HG02759 (cell line): Measurements from ENCODE around the gene MYO16.

Source experiments
- ATAC-seq: cut with Tn5 transposase; IDR thresholded peaks from one replicate; pipeline ENCODE4 v1.9.1; 2021; ENCODE audit warnings: mild to moderate bottlenecking, moderate library complexity; ENCODE audit not compliant: unreplicated experiment

MYO16 gene

DNA sequence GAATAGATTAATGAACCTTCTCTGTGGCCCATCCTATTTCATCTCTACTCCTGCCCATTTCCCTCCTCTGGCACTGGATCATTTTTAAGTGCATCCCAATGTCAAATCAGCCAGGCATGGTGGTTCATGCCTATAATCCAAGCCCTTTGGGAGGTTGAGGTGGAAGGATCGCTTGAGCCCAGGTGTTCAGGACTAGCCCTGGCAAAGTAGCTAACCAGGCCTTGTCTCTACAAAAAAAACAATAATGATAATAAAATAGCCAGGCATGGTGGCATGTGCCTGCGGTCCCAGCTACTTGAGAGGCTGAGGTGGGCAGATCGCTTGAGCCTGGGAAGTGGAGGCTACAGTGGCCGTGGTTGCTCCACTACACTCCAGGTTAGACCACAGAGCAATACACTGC lies 517.0 kb downstream of the MYO16 start:
- no peak for ATAC-seq

DNA sequence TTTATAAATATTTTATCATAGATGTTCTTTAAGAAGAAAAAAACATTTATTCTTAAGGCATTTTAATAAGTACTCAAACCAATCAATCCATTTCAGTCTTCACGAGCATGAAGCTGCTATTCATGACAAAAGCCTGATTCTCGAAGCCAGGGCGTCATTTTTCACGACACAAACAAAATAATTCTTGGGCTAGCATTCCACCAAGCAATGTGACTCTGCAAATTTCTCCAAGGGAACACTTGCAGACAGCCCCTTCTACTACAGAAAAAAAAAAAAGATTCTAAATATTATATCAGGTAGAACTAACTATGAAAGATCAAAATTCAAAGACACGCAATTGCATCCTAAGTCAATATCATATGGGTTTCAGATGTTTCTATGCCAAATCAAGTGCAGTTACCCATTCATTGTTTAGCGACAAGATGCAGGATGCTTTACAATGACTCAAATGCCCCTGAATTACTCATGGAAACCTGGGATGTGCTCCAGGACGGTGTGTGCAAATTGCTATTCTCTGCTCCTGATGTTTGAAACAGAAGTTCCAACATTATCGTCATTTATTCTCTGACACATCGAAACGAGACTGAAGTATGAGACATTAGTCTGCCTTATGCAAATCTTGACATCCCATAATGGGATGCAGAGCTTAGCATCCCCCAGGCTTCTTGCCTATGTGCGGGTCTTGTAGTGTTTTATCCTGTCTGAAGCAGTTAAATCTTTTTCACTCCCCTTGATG lies 517.7 kb downstream of the MYO16 start:
- no peak for ATAC-seq

DNA sequence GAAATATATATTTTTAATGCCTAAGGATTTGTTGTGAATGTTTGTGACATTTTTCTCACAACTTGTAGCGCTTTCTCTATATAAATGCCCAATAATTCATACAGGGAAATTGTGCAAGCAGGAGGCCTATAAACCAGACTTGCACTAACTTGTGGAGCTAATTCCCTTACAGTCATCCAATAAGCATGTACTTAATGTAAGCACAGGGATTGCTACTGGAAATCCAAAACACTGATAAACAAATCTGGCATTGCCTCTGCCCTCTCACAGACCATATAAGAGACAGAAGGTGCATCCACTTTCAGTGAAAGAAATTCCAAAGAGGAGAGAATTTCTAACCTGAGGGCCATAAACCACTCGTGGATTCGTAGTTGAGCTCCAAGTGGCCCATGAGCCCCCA lies 518.8 kb downstream of the MYO16 start:
- ATAC-seq, result no peak

DNA sequence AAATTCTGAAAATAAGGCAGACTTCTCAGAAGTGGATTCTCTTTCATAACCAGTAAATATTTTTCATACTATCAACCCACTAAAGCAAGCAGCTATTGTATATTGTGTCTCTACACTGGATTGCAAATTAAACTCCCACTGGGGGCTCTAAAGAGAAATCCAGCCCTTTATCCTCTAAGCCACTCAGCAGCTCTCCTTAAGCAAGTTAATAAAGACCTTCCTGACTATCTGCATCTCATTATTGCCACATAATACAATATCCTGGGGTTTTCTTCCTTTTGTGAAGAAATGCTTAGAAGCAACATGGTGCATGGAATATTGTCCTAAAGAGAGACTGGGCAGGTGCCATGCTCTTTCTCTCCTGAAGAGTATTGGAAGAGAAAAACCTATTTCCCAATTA lies 521.3 kb downstream of the MYO16 start:
- no peak for ATAC-seq

DNA sequence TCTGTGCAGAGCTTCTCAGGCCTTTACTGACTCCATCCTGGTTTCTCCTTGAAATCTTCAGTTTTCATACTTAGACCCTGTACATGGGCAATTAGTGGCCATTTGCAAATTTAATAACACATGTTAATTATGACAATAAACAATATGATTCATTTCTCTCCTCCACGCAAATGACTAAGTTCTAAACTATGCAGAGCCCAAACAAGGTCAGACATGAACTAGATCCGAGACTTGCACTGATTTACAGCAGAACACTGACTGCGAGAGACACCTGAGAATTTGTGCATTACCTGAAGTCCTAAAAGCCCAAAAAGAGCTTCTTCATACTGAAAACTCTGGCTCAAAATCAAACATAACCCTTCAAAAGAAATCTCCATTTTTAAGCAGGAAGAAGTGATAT lies 521.8 kb downstream of the MYO16 start:
- no peak for ATAC-seq

DNA sequence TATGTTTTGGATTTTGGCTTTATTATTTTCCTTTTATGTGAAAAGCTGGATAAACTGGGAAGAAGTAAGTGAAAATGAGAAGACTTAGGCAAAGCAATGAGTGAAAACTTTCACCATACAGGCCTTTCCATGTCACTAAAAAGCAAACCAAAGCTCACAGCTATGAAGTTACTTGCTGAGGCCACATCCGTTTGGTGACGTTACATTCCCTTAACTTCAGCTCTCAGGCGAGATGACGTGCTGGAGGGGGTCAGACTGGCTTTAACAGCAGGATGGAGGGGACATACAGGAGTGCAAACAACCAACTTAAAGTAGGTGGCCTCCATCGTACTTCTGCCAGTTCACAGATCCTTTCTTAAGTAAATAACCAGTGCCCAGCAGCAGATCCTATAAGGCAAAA lies 522.3 kb downstream of the MYO16 start:
- no peak for ATAC-seq

DNA sequence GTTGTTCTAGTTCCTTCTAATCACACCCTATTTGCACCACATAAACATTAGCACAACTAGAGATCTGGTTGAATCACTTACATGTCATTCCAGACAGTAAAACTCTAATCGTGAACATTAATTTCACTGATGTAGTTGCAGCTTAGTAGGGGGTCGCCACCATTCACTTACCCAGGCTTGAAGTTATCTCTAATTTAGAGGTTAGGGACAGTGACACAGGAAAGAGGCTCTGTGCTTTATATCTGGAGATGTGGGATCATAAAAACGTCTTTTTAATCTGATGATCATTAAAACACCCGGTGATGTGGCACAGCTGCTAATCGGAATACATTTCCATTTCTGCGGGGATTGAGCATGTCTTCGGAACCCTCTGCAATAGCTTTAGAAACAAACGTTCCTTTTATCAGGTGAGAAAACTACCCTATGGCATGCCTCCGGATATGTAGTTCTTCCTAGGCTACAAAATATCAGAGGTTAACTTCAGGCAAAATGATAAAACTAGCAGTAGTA lies 523.0 kb downstream of the MYO16 start:
- ATAC-seq, result no peak

DNA sequence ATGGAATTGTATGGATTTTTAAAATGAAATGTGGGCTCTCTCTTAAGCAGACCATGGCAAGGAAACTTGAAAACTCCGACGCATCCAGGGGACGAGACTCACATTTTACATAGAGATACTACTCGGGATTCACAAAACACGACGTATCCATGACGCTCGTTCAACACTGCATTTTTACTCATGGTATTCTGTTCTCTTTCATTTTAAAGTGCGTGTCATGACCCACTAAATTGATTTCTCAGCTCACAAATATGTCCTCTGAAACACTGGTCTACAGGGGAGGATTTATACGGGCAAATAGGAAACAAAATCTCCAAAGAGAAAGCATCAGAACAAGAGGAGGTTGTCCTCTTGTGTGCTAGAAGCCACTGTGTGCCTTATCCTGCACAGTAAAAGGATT lies 523.5 kb downstream of the MYO16 start:
- no peak for ATAC-seq

DNA sequence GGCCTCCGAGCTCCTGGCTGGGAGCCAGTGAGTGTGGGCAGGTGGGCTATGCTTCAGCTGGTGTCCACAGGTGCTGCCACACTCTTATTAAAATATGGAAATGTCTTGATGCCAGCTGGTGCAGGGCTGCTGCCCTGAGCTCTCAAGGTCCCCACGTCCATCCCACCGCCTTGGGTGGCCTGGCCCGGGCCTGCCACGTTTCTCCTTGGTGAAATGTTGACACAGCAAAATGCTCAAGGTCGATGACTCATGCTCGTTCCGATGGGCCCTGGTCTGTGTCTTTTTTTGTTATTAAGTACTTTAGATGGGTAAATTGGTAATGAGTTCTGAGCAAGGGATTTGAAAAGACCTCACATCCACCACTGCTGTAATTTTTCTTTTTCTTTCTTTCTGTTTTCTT lies 524.7 kb downstream of the MYO16 start:
- no peak for ATAC-seq

DNA sequence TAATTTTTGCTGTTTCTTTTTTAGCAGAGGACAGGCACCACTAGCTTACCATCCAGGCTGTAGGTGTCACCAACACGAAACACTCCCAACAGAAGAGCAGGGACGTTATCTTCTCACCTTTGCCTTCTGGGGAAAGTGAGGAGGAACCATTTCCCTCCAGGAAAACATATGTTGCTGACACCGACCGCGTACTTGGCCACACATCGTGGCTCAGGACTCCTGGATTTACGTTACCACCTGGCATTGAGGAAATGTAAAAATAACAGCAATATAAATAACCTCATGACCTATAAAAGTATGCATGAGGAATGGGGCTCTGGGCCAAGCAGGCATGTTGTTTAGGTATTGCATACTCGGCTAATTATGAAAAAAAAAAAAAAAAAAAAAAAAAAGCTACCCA lies 525.1 kb downstream of the MYO16 start:
- no peak for ATAC-seq

DNA sequence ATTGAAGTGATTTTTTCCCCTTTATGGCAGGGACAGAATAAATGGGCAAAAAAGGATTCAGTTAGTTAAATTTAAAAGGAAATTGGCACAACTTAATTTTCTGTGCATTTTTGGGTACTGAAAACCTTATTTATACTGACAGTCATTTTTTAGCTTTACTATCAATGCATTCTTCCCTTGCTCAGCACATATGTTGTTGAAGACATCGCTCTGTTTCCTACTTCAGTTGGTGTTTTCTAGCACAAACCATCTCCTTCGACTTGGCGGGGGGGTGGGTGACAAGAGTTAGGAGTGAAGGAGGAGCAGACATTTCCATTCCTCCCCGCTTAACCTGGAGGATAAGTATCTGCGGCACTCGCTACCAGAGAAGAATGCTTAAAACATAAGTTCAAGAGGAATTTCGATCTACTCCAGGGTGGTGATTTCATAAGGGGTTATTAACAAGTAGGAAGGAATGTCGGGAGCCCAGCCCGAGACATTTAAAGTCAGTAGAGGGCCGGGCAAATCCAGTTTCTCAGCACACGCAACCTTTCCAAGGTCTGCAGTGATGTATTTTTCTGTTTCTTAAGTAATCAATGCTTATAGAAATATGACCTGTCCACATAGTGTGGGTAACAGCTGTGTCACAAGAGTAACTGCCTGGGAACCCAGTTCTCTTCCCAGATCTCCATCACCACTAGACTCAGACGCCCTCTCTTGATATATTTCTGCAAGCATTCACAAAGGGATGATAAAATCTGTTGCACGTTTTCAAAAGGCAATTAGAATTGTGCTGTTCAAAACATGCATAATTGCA lies 525.8 kb downstream of the MYO16 start:
- ATAC-seq, result no peak

DNA sequence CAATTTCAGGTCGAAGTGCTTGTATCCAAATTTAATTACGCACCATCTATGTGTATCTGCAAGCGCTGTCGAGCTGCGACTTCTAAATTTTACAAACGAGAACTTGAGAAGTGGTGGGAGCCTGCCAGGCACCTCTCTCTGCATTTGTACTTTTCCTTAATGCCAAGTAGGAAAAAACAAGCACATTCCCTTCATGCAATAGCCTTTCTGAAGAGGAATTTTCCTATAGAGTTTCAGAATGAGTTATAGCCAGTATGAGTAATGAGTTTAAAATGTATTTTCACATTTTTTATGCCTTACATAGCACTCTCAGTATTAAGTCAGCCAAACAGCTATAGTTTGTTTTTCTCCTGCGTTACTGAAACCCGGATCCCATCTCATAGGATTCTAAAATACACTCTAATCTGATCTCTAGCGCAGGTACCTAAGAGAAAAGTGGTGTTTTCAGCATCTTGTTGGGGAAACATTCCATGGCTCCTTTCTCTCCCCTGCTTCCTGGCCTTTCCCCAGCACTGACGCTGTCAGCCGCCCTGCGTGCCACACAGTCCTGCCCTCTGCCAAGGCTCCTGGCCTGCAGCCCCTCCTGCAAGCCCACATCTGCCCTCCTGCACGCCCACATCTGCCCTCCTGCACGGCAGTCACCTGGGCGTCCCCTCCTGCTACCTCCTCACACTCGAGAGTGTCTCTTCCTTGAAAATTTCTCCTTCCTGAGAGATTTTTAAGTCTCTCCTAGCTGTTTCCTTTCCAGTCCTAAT lies 526.9 kb downstream of the MYO16 start:
- no peak for ATAC-seq

DNA sequence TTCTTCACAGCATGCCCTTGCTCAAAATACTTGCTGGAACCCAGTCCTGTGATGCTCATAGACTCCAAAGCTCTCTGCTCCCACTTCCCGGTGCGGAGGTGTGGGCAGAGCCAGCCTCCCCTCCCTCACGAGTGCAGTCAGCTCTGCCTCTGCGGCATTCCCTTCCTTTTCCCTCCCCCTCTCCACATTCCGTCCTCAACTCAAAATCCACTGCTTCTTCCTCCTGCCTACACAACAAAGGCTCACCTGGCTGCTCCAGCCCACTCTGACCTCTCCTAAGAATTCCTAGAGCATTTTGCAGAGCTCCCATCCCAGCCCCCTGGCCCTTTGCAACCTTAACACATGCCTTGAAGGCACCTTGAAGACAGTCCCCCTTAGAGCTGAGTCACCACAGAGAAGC lies 527.9 kb downstream of the MYO16 start:
- no peak for ATAC-seq

DNA sequence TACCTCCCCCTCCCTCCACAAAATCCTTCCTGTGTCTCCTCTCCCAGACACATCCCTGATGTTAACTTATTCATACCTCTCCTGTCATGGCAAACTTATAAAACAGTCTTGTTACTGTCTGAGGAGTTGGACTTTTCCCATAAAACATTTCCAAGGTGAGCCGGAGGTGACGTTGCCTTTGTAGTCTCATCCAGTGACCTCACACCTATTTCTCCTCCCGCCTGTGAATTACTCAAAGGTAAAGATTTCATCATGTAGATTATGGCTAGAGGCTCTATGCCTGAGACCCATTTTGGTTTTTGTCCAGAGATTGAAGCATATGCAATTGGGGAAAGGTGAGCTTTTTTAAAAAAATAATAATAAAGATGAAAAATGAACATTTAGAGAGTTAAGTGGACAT lies 529.0 kb downstream of the MYO16 start:
- ATAC-seq, result no peak

DNA sequence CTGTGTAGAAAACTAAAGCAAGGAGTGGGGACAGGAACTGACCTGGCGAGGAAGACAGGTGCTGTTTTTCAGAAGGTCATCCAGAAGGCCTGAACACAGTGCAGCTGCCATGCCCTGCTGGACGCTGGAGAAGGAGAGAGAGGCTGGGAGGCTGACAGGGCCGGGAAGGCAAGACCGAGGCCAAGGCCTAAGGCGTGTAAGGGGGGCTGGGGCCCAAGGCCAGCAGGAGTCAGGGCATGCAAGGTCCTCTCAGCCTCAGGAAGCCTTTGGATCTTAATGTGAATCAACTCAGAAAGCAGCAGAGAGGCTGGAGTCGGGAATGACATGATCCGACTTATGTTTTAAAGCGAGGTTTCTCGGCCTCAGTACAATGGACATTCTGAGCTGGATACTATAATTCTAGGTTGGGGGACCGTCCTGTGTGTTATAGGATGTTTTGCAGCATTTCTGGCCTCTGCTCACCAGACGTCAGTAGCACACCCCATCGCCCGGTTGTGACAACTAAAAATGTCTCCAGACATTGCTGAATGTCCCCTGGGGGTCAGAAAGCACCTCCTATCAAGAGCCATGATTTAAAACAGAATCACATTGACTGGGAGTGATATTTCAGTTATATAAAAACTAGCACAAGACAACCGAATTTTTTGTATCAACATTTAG lies 530.4 kb downstream of the MYO16 start:
- peak; percentile 10 for ATAC-seq

DNA sequence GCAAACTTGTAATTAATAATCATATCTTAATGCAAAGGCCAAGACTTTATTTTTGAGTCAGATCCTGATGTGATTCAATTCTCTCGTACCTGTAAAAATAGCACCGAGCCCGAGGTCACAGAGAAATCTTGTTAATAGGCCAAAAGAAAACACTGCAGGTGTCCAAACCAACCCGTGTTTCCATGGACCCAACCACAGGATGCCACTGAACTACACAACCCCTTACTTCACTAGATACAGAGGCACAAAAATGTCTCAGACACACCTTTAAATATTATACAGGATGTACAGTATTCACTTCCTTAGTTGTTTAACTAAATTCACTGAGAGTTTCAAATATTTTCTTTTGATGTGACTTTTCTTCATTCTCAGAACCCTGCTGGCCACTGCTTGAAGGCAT lies 530.9 kb downstream of the MYO16 start:
- ATAC-seq, result peak; percentile 42

DNA sequence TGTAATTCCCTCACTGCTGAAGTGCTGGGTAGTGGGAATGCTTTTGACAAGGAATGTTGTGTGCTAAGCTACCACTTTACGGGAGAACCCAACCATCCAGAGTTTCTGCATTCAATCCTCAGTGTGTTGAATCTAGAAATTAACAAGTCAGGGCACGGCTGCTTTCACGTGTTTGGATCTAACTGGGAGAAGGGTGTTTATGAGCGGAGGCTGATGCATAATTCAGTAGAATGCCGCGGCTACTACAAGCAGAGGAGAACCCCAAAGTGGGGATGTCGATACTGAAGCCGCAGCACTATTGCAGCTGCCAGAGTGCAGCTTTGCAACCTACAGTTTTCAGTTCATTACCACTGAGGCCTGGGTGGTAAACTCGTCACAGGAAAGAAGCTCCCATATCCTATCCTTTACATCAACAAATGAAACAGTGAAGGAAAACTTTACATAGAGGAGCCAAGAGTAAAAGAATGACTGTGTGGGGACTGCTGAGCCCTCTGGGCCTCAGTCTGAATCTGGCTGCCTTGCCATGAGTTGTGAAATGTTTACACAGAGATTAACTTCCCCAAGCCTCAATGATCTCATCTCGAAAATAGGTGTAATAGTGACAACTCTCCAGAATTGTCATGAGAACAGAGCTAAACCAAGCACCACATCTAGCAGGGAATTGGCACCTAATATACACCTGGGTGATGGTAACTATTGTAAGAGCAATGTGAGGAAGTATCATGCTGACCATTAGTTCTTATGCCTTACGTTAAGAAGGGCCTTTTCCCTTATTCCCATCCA lies 531.7 kb downstream of the MYO16 start:
- ATAC-seq, result no peak

DNA sequence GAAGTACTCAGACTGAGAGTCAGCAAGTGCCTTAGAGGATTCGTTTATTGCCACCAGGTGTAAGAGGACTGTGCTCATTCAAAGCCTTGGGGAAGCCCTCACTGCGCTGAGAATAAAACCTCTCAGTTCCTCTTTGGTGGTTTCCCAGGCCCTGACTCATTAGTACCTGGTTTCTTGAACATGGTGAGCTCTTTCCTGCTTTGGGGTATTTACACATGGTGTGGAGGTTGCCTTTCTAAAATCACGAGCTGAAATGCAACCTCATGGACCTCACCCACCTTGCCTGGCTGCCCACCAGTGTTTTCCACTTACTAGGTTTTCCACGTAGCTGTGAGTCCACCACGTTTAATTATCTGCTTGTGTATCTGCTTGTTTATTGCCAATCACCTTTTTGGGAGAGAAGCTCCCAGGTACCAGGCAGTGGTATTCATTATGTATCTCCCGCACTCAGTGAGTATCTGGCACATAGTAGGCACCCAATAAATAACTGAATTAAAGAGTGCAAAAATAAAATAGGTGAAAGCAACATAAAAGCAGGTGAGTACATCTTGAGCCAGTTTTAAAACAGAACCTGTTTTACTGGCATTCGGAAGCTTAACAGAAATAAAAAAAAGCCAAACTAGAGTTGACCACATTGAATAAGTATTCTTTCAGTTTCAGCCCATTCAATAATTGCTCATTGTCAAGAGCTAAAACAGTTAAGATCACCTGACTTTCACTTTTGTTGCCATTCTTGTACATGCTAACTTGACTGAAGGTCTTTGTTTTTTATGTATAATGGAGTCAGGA lies 533.0 kb downstream of the MYO16 start:
- ATAC-seq, result peak; percentile 75

DNA sequence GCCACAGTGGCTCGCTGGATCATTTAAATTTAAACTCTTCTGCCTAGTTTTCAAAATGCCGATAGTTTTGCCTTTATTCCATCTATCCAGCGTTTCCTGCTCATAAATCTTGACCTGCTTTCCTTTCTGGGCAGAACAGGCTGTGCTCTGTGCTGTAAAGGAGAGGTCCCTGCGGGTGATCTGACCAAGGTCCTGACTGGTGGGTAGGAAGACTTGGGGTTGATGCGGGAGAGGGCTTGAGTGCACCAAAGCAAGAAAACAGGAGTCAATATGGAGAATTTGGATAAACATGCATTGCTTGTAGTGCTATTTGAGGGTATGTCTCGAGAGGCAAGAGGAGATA lies 533.6 kb downstream of the MYO16 start:
- ATAC-seq, result peak; percentile 9
